SU-DHL-6 (cell line): ENCODE data around the gene GPR84.
A peak's percentile ranks its signal among the peaks of the same experiment; 100 is the strongest.

Experiments
- H2AFZ ChIP-seq: fragments of 200-600 bp; sonication (generic); 2 replicates; pipeline ENCODE4 v1.6.1; 2014; ENCODE audit warnings: low read depth, mild to moderate bottlenecking, moderate library complexity, mixed read lengths, antibody characterized with exemption, low read length; ENCODE audit not compliant: severe bottlenecking
- H3F3A ChIP-seq: fragments of 200-600 bp; shearing (Covaris generic); 2 replicates; pipeline ENCODE4 v1.6.0; 2016; ENCODE audit warnings: antibody characterized with exemption, mild to moderate bottlenecking; ENCODE audit not compliant: insufficient read depth
- H3K27ac ChIP-seq: fragments of 200-600 bp; sonication (generic); 2 replicates; pipeline ENCODE4 v1.5.1; 2016; ENCODE audit warnings: low read depth, mild to moderate bottlenecking, low read length, moderate library complexity, mixed read lengths
- H3K27me3 ChIP-seq: fragments of 200-600 bp; sonication (generic), shearing (Covaris generic); 2 replicates; pipeline ENCODE4 v1.6.0; 2014; ENCODE audit warnings: mild to moderate bottlenecking, low read length
- H3K36me3 ChIP-seq: fragments of 200-600 bp; sonication (generic); 2 replicates; pipeline ENCODE4 v1.6.1; 2014; ENCODE audit warnings: mild to moderate bottlenecking, low read length, mixed read lengths
- H3K4me2 ChIP-seq: fragments of 300-600, 200-600 bp; shearing (Covaris generic), sonication (generic); 2 replicates; pipeline ENCODE4 v1.6.0; 2014; ENCODE audit warnings: low read length, low read depth, mild to moderate bottlenecking; ENCODE audit not compliant: poor library complexity, severe bottlenecking
- H3K4me3 ChIP-seq: fragments of 200-600 bp; sonication (generic); 2 replicates; pipeline ENCODE4 v1.5.1; 2014; ENCODE audit warnings: antibody characterized with exemption, low read length, mild to moderate bottlenecking, mixed read lengths; ENCODE audit not compliant: insufficient read depth, poor library complexity, severe bottlenecking
- H3K79me2 ChIP-seq: fragments of 200-600 bp; sonication (generic); 2 replicates; pipeline ENCODE4 v1.6.1; 2014; ENCODE audit warnings: mild to moderate bottlenecking, low read length, moderate library complexity; ENCODE audit not compliant: insufficient read depth
- H3K9ac ChIP-seq: fragments of 200-600 bp; sonication (generic); 2 replicates; pipeline ENCODE4 v1.7.0; 2014; ENCODE audit warnings: mild to moderate bottlenecking, low read length
- H3K9me2 ChIP-seq: fragments of 200-600 bp; sonication (generic); replicated peaks from 2 replicates; pipeline ENCODE4 v1.6.1; 2014; ENCODE audit warnings: low read length; ENCODE audit not compliant: insufficient read depth
- H3K9me3 ChIP-seq: fragments of 200-600 bp; sonication (generic); 2 replicates; pipeline ENCODE4 v1.6.1; 2014; ENCODE audit warnings: low read length, mixed read lengths; ENCODE audit not compliant: insufficient read depth
- H4K20me1 ChIP-seq: fragments of 200-600 bp; sonication (generic); 2 replicates; pipeline ENCODE4 v1.6.1; 2014; ENCODE audit warnings: low read depth, mild to moderate bottlenecking, antibody characterized with exemption, low read length, moderate library complexity, mixed read lengths
- CTCF ChIP-seq: fragments of 200-600 bp; sonication (generic); IDR thresholded peaks from one replicate; pipeline ENCODE4 v1.5.1; 2017; ENCODE audit warnings: antibody characterized with exemption, mild to moderate bottlenecking, low read length, moderate library complexity; ENCODE audit not compliant: insufficient read depth, poor library complexity, severe bottlenecking
- EZH2phosphoT487 ChIP-seq: fragments of 200-600 bp; sonication (generic), shearing (Covaris generic); conservative IDR thresholded peaks from 2 replicates; pipeline ENCODE4 v1.6.1; 2018; ENCODE audit warnings: mild to moderate bottlenecking, antibody characterized with exemption, low read length, moderate library complexity, mixed read lengths

GPR84 gene

GRCh38 chr12:54324617-54325441, 39.5 kb downstream of the GPR84 start, which contains the start of gene COPZ1:
COPZ1 (plus strand) TSS chr12:54325131; CDS start chr12:54325164, 33 bp downstream.
- H3K36me3 ChIP-seq = no peaks in the 10 kb centered on the region
- no peak for TF ChIP-seq EZH2phosphoT487
- peak; percentile 78 for TF ChIP-seq CTCF
- no peaks in the 10 kb centered on the region for H3K9me2 ChIP-seq
- peak within 1 kb of the TSS; percentile 100 for H2AFZ ChIP-seq
- H3K27me3 ChIP-seq = no peaks in the 10 kb centered on the region
- H3K79me2 ChIP-seq = peaks cover 11% of the 10 kb centered on the region
- H3K27ac ChIP-seq = no peak within 1 kb of the TSS
- no peaks in the 10 kb centered on the region for H3F3A ChIP-seq
- H3K4me2 ChIP-seq = peak within 1 kb of the TSS; percentile 100
- H3K4me3 ChIP-seq = peak within 1 kb of the TSS; percentile 79
- no peaks in the 10 kb centered on the region for H3K9me3 ChIP-seq
- H3K9ac ChIP-seq = peak within 1 kb of the TSS; percentile 69
- H4K20me1 ChIP-seq = no peaks in the 10 kb centered on the region

GRCh38 chr12:54321363-54321762, 42.9 kb downstream of the GPR84 start:
- no peaks in the 10 kb centered on the region for H3K9me2 ChIP-seq
- no peaks in the 10 kb centered on the region for H3F3A ChIP-seq
- no peaks in the 10 kb centered on the region for H3K27me3 ChIP-seq
- no peaks in the 10 kb centered on the region for H4K20me1 ChIP-seq
- no peaks in the 10 kb centered on the region for H3K9me3 ChIP-seq
- no peak overlapping the region for H2AFZ ChIP-seq
- no peaks in the 10 kb centered on the region for H3K36me3 ChIP-seq
- no peak overlapping the region for H3K27ac ChIP-seq
- H3K79me2 ChIP-seq = peaks cover 7% of the 10 kb centered on the region
- no peak overlapping the region for H3K4me2 ChIP-seq
- H3K4me3 ChIP-seq = no peak overlapping the region
- no peak for TF ChIP-seq EZH2phosphoT487
- TF ChIP-seq CTCF = no peak
- H3K9ac ChIP-seq = no peak overlapping the region
